ENCODE results near the gene SLMAP. TPM values are rescaled to one million over a fixed set of nuclear protein-coding genes. Genes with fewer than 3 reads are reported as not detected.
"Not testable (repeated sequence)": the region's sequence is repeated elsewhere in the genome, so short reads cannot be mapped to it uniquely, and the experiment has no call there.

SLMAP gene
- total RNA-seq, 1 donor from 2014 or later: 60.7 TPM

GRCh38 chr3:57864853-57865252, 108.7 kb downstream of the SLMAP start:
- FAIRE-seq (peak; percentile 56), DNase-seq (ENCODE audit: low spot score in 2 of 2) (no peak)

- FAIRE-seq; DNase-seq (ENCODE audit: low spot score in 2 of 2): not testable (repeated sequence)
Measured at GRCh38 chr3:57869110-57869509, 113.0 kb downstream of the SLMAP start.

GRCh38 chr3:57872606-57873005, 116.5 kb downstream of the SLMAP start:
- FAIRE-seq (no peak), DNase-seq (ENCODE audit: low spot score in 2 of 2) (no peak)

- no peak for DNase-seq (ENCODE audit: low spot score in 2 of 2)
- no peak for FAIRE-seq
Measured at GRCh38 chr3:57876632-57877031, 120.5 kb downstream of the SLMAP start.

- FAIRE-seq (no peak), DNase-seq (ENCODE audit: low spot score in 2 of 2) (no peak)
Measured at GRCh38 chr3:57877116-57877515, 121.0 kb downstream of the SLMAP start.

GRCh38 chr3:57884436-57884835, 128.3 kb downstream of the SLMAP start:
- FAIRE-seq; DNase-seq (ENCODE audit: low spot score in 2 of 2): not testable (repeated sequence)

- no peak for DNase-seq (ENCODE audit: low spot score in 2 of 2)
- no peak for FAIRE-seq
Measured at GRCh38 chr3:57889807-57890206, 133.7 kb downstream of the SLMAP start.

- DNase-seq (ENCODE audit: low spot score in 2 of 2) (no peak), FAIRE-seq (no peak)
Measured at GRCh38 chr3:57890874-57891273, 134.8 kb downstream of the SLMAP start.

GRCh38 chr3:57892423-57892822, 136.3 kb downstream of the SLMAP start:
- FAIRE-seq: no peak
- no peak for DNase-seq (ENCODE audit: low spot score in 2 of 2)

GRCh38 chr3:57893156-57893555, 137.0 kb downstream of the SLMAP start:
- DNase-seq (ENCODE audit: low spot score in 2 of 2) (no peak), FAIRE-seq (no peak)

GRCh38 chr3:57893668-57894067, 137.6 kb downstream of the SLMAP start:
- no peak for FAIRE-seq
- DNase-seq (ENCODE audit: low spot score in 2 of 2): no peak

GRCh38 chr3:57896031-57896430, 139.9 kb downstream of the SLMAP start:
- no peak for DNase-seq (ENCODE audit: low spot score in 2 of 2)
- FAIRE-seq: no peak

GRCh38 chr3:57896691-57897090, 140.6 kb downstream of the SLMAP start:
- DNase-seq (ENCODE audit: low spot score in 2 of 2) (no peak), FAIRE-seq (no peak)

- FAIRE-seq: no peak
- no peak for DNase-seq (ENCODE audit: low spot score in 2 of 2)
Measured at GRCh38 chr3:57900786-57901185, 144.7 kb downstream of the SLMAP start.

- no peak for FAIRE-seq
- DNase-seq (ENCODE audit: low spot score in 2 of 2): no peak
Measured at GRCh38 chr3:57903124-57903890, 147.2 kb downstream of the SLMAP start.

- FAIRE-seq (no peak), DNase-seq (ENCODE audit: low spot score in 2 of 2) (no peak)
Measured at GRCh38 chr3:57910990-57911389, 154.9 kb downstream of the SLMAP start.

GRCh38 chr3:57911593-57911992, 155.5 kb downstream of the SLMAP start:
- FAIRE-seq (no peak), DNase-seq (ENCODE audit: low spot score in 2 of 2) (no peak)

- DNase-seq (ENCODE audit: low spot score in 2 of 2) (no peak), FAIRE-seq (no peak)
Measured at GRCh38 chr3:57917601-57918000, 161.5 kb downstream of the SLMAP start.

GRCh38 chr3:57918123-57918837, 162.2 kb downstream of the SLMAP start:
- no peak for FAIRE-seq
- no peak for DNase-seq (ENCODE audit: low spot score in 2 of 2)

- no peak for DNase-seq (ENCODE audit: low spot score in 2 of 2)
- no peak for FAIRE-seq
Measured at GRCh38 chr3:57919987-57920386, 163.9 kb downstream of the SLMAP start.

- DNase-seq (ENCODE audit: low spot score in 2 of 2): no peak
- FAIRE-seq: no peak
Measured at GRCh38 chr3:57923101-57923500, 167.0 kb downstream of the SLMAP start.

GRCh38 chr3:57923752-57924151, 167.6 kb downstream of the SLMAP start:
- no peak for DNase-seq (ENCODE audit: low spot score in 2 of 2)
- no peak for FAIRE-seq

Measured in frontal cortex (tissue), 4 donors.